ENCODE results near the gene PDK4. TPM values are rescaled to one million over a fixed set of nuclear protein-coding genes. Genes with fewer than 3 reads are reported as not detected.
"Not testable (repeated sequence)": the region's sequence is repeated elsewhere in the genome, so short reads cannot be mapped to it uniquely, and the experiment has no call there.

The PDK4 gene
- total RNA-seq, 1 experiment from 2014 or later, result not detected

- DNase-seq (ENCODE audit: low read depth), result no peak
These were observed 17.9 kb downstream of the PDK4 start for GRCh38 chr7:95578299-95578855.

GRCh38 chr7:95577137-95577536 lies 19.2 kb downstream of the PDK4 start:
- DNase-seq (ENCODE audit: low read depth), result peak; percentile 24

- no peak for DNase-seq (ENCODE audit: low read depth)
These were observed 26.6 kb downstream of the PDK4 start for GRCh38 chr7:95569720-95570119.

DNA sequence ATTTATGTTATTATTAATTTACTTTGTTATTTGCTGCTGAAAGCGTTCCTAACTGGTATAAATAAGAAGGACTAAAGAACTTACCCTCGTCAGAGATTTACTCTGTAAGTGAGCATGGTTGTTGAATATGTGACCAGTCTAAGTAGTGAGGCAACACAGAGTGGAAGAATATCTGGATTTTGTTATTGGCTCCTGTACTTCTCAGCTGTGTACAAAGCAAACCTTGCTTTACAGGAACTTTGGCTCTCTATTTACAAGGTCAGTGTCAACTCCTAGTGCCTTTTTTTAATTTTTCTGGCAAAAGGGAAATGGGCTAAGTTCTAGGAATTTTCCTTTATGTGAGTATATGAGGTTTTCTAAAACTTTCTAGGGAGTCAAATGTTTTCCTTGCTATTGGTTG lies 35.6 kb downstream of the PDK4 start:
- no peak for DNase-seq (ENCODE audit: low read depth)

DNA sequence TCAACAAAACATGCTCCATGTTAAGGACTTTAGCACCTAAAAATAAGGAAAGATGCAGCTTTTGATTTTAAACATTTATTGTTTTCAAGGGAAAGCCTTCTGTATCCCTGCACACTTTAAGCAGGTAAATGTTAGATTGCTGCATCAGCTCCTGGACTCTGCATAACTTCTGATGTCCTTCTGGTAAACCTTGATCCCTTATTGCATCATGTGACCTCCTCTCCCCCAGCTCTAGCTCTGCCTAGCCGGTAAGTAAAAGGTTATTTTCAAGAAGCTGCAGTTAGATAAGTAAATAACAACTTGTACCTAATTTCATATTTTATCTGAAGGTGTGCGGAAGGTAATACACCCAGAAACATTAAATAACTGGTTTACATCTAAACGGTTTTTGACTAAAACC lies 37.5 kb downstream of the PDK4 start:
- DNase-seq (ENCODE audit: low read depth), result no peak

- no peak for DNase-seq (ENCODE audit: low read depth)
These were observed 39.5 kb downstream of the PDK4 start for GRCh38 chr7:95556777-95557176.

GRCh38 chr7:95553939-95554338 lies 42.4 kb downstream of the PDK4 start:
- no peak for DNase-seq (ENCODE audit: low read depth)

- not testable (repeated sequence) for DNase-seq (ENCODE audit: low read depth)
These were observed 44.0 kb downstream of the PDK4 start for GRCh38 chr7:95552010-95552926.

DNA sequence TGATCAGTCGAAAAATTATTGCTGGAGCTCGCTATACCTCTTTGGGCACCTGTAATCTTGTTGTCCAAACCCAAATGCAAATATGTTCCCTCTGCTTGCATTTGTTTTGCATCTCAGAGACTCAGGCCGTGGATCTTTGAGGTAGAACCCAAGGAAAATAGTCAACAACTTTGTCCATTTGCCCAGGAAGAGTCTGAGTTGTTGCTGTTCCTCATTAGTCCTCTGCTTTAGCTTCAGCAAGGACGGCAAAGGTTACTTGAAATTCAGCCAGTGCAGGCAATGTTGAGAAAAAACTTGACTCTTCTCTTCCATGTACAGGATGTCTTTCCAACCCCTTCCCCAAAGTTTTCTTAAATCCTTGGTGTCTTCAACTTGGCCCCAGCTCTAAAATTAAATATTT lies 45.8 kb downstream of the PDK4 start:
- DNase-seq (ENCODE audit: low read depth), result no peak

DNA sequence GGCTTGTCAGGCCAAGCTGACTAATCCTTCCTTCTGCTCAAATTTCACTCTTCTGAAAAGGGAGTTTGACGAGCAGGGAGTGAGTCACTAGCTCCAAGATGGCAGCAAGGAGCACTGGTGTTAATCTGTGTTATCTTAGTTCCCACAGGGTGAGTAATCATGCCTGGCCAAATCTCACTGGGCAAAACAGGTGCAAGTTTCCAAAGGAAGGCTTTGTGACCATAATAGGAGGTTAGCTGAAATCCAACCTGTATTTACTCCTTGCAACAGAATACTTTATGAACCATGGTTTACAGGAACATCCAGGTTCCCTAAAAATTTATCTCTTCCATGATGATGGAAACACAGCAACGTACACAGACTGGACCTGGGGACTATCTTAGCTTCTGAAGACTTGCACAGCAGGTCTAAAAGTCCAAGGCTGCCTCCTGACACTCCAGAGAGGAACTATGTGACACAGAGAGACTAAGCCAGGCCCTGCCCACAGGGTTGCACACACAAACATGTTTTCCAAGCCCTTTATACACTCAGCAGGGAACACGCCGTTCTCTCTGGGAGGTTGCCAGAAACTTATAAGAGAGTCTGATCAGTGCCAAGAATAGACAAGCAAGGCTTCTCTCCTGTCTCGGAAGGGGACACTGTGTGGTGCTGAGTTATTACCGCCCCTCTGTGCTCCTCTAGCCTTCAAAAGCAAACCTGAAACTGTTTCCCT lies 46.3 kb downstream of the PDK4 start:
- peak; percentile 96 for DNase-seq (ENCODE audit: low read depth)

- DNase-seq (ENCODE audit: low read depth), result no peak
These were observed 48.7 kb downstream of the PDK4 start for GRCh38 chr7:95547361-95548348.

DNA sequence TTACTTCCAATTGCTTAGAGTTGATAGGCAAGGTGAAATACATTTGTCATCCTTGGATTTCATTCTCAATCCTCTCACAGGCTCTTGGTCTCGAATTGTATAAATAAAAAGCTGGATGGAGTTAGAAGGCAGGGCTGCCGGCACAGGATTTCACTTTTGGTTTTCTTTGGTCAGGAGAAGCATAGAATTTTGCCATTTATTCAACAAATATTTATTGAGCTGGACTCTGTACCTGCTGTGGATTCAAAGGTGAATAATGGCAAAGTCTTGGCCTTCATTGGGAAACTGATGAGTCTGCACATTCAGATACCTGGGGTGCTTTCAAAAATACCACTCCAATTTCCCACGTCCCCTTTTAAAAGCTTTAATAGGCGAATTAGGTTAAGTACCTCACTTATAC lies 49.7 kb downstream of the PDK4 start:
- no peak for DNase-seq (ENCODE audit: low read depth)

- DNase-seq (ENCODE audit: low read depth), result no peak
These were observed 50.6 kb downstream of the PDK4 start for GRCh38 chr7:95545673-95546072.

DNA sequence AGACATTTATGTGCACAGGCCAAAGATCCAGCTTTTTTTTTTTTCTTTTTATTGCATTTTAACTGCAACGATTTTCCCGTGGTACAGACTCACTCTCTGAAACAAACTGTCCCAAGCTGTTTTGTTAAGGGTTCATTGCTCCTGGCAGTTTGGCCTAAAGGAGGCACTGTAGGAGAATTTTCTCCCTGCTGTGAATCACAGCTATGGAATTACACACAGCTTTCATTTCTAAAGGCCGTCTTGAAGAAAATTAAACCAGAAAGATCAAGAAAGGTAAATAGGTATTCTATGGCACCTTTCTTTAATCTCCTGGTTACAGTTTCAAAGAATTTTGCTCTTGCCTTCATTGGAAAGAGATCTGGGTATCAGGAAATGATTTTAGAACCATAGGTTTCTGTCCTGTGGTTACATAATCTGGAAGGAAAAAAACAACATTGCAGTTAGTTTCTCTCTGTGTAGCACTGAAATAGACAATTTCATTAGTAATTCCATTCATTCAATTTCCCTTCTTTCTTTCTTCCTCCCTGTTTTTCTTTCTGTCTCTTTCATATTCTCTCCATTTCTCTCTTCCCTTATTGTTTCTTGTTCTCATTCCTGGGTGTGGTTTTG lies 51.2 kb downstream of the PDK4 start:
- peak; percentile 72 for DNase-seq (ENCODE audit: low read depth)

DNA sequence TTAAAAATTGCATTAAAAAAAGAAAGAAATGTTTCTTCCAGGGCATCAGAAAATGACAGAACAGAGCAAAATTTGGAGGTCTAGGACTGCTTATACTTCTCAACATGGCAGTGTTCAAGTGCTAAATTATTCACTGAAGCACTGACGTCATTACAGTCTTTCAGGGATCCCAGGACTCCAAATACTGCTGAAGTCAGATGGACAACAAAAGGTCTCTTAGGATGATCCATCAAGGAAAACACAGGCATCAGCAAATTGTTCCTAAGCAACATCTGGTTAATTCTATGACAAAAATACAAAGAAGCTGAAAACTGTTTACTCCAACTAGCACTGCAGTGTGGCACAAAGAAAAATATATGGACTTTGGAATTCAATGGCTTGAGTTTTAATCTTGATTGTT lies 52.1 kb downstream of the PDK4 start:
- no peak for DNase-seq (ENCODE audit: low read depth)

- no peak for DNase-seq (ENCODE audit: low read depth)
These were observed 53.0 kb downstream of the PDK4 start for GRCh38 chr7:95543312-95543711.

- no peak for DNase-seq (ENCODE audit: low read depth)
These were observed 56.0 kb downstream of the PDK4 start for GRCh38 chr7:95540366-95540765.

DNA sequence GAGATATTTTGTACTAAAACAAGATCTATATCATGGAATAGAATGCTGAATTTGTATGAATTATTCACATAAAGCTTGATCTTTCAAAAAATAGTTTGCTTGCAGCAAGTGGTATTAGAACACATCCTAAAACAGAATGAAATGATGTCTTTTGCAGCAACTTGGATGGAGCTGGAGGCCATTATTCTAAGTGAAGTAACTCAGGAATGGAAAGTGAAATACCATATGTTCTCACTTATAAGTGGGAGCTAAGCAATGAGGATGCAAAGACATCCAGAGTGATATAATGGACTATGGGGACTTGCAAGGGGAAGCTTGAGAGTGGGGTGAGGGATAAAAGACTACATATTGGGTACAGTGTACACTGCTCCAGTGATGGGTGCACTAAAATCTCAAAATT lies 56.9 kb downstream of the PDK4 start:
- no peak for DNase-seq (ENCODE audit: low read depth)

DNA sequence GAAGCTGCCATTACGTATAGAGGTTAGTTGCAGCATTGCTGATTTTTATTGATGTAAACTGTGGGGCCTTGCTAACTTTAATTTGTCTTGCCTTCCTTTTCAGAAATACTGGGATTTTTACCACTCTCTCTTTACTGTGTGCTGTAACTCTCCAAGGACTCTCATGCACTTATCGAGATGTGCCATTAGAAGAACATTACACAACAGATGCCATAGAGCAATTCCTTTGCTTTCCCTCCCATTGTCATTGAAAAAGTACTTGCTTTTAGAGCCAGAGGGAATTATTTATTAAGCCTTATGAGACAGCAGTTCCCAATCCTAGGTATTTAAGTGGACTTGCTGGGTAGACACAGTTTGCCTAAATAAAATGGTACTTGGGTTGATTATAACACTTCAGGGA lies 58.8 kb downstream of the PDK4 start:
- DNase-seq (ENCODE audit: low read depth), result no peak

GRCh38 chr7:95536656-95537311 lies 59.5 kb downstream of the PDK4 start:
- DNase-seq (ENCODE audit: low read depth), result no peak
